ENCODE results near the gene MRPL38. TPM values are rescaled to one million over a fixed set of nuclear protein-coding genes. Genes with fewer than 3 reads are reported as not detected.
"Not testable (repeated sequence)": the region's sequence is repeated elsewhere in the genome, so short reads cannot be mapped to it uniquely, and the experiment has no call there.

MRPL38 gene
- total RNA-seq, 1 donor from 2014 or later, result 31.9 TPM

DNA sequence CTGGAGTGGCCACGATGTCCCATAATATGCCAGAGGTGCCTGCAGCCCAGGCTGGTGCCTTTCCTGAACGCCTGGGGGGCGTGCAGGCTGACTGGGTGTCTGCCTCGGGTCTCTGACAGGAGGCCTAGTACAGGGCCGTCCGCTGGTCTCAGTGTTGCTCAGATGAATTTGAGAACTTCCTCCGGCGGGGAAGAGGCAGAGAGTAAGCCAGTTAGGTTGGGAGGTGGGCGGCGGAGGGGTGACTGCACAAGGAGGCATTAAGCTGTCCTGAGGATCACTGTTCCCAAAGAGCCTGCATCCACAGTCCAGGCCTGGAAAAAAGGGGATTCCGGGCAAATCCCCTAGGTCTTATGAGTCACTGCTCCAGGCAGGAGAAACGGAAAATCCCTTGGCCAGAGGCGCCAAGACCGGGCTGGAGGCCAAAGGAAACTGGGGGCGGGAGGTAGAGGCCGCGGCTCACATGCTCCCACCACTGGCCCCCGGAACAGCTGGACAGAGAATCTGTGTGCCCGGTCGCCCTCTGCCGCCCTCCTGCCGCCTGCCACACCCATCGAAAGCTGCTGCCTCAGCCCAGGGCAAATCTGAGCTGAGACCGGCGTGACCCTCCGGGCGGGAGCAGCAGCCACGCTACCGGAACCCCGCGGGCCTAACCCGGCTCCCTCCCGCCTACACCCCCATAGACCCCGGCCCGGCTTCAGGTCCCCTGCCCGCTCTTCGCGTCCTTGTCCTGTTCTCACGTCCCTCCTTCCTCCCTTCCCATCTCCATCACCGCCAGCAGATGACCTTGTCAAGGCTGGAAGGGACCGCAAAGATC is 27.5 kb downstream of the MRPL38 start:
- peak; percentile 95 for DNase-seq (ENCODE audit: low read depth, low spot score)

DNA sequence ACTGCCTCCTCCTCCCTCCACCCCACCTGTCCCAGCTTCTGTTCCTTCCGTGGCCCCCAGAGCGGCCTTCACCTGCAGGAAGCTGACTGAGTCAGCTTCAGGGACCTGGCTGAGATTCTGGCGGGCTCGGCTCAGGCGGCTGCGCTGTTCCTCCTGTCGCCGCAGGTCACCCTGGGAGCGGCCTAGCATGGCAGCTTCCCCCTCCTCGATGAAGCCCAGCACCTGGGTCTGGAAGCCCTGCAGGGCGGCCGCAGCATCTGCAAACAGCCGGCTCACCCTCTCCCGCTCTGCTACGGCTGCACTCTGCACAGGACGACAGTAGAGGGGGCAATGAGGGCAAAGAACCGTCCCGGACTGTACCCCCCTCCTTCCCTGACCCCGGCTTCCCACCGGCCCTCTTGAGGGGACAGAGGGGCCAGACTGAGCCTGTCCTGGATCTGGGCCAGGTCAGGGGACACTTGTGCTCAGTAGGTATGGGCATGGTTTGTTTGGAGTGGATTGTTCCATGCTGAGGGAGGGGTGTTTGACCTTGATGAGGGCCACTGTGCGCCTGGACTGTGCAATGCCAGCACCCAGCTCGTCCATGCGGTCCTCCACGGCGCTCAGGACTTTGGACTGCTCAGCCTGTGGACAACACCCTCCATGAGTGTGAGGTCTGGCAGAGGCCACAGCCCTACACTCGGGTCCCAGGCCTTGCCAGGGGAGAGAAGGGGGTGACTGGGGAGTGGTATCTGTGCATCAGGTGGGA is 28.3 kb downstream of the MRPL38 start:
- DNase-seq (ENCODE audit: low read depth, low spot score), result no peak

DNA sequence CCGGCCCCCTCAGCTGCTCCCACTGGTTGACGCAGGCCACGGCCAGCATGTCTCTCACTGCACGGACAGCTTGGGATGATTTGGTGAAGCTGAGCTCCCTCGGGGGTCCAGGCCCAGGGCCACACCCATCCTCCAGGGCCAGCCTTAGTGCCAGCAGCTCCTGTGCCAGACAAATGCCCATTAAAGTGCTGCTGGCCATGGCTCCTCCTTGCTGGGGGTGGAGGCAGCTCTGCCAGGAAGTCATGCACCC is 28.8 kb downstream of the MRPL38 start:
- no peak for DNase-seq (ENCODE audit: low read depth, low spot score)

DNA sequence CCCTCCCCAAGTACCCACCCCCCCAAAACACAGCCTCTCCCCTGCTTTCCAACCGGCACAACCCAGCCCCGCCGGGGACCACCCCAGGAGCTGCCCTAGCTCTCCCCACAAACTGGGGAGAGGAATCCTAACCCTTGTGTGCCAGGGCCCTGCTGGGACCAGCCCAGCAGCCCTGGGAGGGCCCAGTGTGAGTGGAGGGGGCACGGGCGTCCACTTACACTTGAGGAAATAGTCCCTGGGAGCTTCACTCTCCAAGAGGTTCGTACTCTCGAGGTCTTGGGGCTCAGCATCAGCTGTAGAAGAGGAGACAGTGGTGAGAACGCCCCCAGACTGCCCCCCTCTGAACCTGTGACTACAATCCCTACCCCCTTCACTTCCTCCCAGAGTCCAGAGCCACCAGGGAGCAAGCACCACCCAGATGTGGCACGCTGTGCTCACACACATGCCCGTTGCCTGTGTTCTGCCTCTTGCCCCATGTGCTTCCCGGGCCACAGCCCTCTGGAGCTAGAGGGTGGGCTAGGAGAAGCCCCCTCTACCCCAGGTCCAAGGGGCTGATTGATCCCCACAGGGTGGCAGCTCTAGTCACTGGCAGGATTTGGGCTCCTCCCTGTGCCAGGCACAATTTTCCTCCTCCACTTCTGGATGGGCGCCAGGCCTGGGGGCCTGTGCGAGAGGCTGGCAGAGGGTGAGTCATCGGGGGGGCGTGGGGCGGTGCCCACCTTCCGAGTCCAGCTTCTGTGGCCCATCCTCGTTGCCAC is 29.3 kb downstream of the MRPL38 start:
- no peak for DNase-seq (ENCODE audit: low read depth, low spot score)

DNA sequence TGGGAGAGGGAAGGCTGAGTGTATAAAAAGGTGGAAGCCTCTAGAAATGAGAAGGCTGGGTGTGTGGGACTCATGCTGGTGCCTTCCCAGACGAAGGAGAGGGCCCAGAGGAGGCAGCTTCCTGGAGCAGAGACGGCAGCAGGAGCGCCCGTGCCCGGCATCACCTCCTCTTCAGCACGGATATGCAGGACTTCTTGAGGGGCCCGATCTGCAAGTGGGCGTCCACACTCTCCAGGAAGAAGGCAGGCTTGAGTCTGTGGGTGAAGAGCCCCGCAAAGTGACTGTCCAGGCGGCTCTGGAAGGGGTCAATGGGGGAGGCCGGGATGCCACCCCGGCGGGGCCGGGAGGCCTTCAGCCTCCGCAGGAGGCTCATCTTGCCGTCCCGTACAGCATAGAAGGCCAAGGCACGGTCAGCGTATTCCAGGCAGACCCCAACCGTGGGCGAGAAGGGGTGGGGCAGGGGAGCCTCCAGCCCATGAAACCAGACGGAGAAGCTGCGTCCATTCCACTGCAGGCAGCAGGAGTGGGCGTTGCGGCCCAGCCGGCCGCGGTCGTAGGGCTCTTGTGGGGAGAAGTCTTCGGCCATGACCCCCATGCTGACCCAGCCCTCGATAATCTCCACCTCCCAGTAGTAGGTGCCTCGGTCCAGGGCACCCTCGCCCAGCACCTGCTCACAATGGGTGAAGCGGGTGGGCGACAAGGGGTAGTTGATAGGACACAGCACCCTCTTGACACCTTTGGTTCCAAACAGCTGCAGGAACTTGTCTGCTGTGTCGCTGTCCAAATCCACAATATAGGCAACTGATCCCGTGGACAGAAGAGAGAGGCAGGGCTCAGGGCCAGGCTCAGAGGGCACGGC is 30.1 kb downstream of the MRPL38 start:
- DNase-seq (ENCODE audit: low read depth, low spot score), result no peak

DNA sequence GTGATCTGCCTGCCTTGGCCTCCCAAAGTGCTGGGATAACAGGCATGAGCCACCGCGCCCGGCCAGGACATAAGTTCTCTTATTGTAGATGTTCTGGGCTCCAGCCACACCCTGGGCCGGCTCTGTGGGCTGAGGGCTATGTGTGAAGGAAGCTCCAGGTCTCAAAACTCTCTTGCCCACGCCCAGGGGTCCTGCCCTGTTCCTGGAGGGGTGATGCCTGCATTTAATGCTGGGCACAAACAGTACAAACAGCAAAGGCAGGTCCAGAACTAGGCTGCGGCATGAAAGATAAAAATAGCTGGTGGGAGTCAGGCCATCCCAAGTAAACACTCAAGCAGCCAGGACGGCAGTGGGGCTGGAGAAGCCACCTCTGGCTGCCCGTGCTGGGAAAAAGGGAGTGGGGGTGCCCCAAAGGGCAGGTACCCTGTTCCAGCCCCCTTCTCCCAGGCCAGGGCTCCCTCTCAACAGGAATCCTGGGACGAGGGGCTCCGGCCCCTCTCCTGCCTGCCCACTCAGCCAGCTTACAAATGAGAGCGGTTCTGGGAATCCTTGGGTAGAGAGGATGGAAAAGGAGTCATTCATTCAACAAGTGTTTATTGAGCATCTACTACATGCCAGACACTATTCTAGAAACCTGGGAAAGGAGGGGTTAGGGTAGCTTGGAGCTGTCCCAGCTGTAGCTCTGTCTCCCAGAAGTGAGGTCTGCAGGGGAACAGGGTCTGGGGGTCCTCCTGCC is 30.9 kb downstream of the MRPL38 start:
- no peak for DNase-seq (ENCODE audit: low read depth, low spot score)

DNA sequence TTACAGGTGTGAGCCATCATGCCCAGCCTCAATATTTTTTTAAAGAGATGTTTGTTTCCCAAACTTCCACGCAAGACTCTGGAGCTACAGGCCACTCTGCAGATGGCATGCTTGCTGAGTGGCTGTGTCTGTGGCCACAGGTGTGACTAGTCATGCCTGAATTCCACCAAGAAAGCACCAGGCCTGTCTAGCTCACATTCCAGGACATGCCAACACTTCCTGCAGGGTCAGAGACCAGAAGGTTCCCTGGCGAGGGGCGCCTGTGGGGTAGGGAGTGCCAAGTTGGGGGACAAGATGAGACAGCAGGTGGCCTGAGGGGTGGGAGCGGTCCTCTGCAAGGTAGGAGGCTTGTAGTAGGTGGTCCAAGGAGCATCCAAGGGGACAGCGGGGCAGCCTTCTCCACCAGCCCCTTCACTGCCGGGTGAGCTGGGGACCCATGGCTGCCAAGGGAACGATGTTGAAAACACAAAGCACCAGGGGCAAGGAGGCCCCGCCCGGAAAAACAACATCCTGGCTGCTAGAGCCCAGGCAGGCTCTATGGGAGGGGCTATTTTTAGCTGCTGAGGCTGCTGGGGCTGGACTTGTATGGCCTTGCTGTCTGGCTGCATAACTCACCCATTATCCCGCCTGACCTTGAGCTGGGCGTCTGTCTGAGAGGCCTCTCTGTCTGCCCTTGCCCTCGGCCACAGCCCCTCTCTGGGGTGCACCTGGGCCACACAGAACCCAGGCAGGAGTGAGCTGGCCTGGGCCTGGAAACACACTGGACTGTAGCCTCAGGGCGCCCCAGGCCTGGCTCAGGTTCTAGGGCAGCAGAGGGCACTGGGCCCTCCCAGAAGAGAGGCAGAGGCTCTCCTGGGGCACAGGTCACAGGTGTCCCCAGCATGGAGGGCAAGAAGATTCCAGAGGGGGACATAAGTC is 32.0 kb downstream of the MRPL38 start:
- peak; percentile 88 for DNase-seq (ENCODE audit: low read depth, low spot score)

DNA sequence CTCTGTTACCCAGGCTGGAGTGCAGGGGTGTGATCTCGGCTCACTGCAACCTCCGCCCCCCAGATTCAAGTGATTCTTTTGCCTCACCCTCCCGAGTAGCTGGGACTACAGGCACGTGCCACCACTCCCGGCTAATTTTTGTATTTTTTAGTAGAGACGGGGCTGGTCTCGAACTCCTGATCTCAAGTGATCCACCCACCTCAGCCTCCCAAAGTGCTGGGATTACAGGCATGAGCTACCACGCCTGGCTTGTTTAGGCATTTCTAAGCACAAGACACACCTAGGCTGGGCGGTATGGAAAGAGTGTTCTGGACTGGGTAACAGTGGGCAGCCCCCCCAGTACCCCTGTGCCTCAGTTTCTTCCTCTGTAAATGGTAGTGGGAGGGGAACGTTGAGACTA is 34.5 kb downstream of the MRPL38 start:
- DNase-seq (ENCODE audit: low read depth, low spot score), result not testable (repeated sequence)

DNA sequence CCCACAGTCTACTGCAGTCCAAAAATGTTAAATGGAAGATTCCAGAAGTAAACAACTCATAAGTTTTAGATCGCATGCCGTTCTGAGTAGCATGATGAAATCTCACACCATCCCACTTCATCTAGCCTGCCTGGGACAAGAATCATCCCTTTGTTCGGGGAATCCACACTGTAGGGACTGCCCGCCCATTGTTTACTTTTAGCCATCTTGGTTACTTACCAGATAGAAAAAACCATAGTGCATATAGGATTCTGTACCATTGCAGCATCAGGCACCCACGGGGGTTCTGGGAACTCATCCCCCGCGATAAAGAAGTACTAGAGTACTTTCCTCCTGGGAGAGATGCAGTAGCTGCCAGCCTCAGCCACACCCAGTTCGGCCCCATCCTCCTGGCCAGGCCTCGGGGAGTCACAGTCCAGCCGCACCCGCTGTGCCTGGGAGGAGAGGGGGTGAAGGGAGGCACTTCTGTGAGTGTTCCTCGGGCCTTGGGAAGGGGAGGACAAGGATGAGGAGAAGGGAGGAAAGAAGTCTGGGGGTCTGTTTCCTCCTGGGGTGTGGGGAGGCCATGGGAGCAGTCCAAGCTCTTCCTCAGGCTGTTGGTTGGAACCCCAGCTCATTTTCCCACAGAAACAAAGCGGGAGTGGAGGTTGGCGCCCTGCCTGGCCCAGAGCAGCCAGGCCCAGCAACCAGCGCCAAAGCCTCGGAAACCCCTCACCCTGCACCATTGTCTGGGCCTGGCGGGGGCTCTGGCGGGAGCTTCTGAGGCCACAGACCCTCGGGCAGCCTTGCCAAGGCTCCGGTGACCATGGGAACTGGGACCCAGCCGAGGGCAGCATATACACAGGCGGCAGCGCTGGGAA is 35.2 kb downstream of the MRPL38 start:
- DNase-seq (ENCODE audit: low read depth, low spot score), result no peak

DNA sequence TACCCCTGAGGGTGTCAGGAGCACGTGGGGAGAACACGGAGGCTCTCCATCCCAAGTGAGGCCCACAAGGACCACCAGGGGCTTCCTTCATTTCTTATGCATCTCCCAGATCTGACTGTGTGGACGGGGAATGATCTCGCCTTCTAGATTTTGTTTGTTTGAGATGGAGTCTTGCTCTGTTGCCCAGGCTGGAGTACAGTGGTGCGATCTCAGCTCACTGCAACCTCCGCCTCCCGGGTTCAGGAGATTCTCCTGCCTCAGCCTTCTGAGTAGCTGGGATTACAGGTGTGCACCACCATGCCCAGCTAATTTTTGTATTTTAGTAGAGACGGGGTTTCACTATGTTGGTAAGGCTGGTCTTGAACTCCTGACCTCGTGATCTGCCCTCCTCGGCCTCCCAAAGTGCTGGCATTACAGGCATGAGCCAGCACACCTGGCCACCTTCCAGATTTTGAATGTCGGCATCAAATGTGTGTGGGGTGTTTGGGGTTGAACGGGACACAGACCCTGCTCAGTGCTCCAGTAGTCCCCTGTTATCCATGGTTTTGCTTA is 35.9 kb downstream of the MRPL38 start:
- DNase-seq (ENCODE audit: low read depth, low spot score), result not testable (repeated sequence)

DNA sequence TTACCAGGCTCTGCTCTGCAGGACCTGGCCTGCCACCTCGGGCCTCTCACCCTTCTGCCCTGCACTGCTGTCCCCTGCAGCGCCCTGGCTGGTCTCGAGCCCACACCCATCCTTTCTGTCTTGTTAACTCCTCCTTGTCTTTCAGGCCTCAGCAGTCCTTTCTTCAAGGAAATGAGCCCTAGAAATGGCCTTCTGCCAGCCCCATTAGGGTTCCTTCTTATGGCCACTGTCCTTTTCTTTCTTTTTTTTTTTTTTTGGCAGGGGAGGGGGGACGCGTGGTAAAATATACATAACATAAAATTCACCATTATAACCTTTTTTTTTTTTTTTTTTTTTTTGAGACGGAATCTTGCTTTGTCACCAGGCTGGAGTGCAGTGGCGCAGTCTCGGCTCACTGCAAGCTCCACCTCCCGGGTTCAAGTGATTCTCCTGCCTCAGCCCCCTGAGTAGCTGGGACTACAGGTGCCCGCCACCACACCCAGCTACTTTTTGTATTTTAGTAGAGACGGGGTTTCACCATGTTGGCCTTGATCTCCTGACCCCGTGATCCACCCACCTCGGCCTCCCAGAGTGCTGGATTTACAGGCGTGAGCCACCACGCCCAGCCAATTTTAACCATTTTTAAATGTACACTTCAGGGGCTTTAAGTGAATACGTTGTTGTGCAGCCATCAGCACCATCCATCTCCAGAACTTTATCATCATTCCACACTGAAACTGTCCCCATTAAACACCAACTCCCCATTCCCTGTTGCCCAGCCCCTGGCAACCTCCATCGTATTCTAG is 39.1 kb downstream of the MRPL38 start:
- DNase-seq (ENCODE audit: low read depth, low spot score), result not testable (repeated sequence)

DNA sequence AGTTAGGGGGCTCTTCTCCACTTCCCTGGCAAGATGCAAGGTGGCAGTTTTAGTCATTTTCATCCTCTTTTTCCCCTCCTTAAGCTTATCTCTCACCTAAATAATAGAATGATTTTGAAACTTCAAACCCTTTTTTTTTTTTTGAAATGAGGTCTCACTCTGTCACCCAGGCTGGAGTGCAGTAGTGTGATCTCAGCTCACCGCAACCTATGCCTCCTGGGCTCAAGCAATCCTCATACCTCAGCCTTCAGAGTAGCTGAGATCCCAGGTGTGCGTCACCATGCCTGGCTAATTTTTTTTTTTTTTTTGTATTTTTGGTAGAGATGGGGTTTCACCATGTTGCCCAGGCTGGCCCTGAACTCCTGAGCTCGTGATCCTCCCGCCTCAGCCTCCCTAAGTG is 39.8 kb downstream of the MRPL38 start:
- DNase-seq (ENCODE audit: low read depth, low spot score), result not testable (repeated sequence)

DNA sequence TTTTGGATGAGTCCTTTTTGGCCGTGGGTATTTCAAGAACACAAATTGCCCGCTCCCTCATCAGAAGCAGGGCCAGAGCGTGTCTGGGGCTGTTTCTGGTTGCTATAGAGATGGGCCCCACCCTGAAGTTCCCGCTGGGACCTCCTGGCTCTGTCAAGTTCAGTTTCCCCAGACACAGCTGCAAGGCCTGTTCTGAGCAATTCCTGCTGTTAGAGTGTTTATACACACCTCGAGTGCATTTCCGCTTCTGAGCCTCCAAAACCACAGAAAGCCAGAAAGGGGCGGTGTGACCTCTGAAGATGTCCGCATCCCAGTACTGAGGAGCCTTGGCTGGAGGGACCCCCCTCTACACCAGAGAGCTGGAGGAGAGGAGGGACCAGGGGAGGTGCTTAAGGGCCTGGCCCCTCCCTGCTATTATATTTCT is 40.2 kb downstream of the MRPL38 start:
- no peak for DNase-seq (ENCODE audit: low read depth, low spot score)

DNA sequence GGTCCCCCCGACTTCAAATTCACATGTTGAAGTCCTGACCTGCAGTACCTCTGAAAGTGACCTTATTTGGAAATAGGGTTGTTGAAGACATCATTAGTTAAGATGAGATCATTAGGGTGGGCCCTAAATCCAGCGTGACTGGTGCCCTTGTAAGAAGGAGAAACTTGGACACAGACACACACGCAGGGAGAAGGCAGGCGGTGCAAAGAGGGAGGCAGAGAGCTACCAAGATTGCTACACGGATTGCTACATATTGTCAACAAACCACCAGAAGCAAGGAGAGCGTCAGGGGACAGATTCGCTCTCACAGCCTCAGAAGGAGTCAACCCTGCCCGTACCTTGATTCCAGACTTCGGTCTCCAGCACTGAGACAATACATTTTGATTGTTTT is 42.8 kb downstream of the MRPL38 start:
- DNase-seq (ENCODE audit: low read depth, low spot score), result no peak

DNA sequence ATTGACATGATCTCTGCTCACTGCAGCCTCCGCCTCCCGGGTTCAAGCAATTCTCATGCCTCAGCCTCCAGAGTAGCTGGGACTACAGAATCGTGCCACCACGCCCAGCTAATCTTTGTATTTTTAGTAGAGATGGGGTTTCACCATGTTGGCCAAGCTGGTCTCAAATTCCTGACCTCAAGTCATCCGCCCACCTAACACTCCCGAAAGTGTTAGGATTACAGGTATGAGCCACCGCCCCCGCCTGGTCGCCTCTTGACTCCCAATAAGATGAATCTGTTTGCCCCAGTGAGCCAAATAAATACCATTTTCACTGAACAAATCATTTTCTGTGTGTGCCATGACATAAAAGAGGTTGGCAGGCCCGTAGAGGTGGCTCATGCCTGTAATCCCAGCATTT is 45.3 kb downstream of the MRPL38 start:
- DNase-seq (ENCODE audit: low read depth, low spot score), result not testable (repeated sequence)

DNA sequence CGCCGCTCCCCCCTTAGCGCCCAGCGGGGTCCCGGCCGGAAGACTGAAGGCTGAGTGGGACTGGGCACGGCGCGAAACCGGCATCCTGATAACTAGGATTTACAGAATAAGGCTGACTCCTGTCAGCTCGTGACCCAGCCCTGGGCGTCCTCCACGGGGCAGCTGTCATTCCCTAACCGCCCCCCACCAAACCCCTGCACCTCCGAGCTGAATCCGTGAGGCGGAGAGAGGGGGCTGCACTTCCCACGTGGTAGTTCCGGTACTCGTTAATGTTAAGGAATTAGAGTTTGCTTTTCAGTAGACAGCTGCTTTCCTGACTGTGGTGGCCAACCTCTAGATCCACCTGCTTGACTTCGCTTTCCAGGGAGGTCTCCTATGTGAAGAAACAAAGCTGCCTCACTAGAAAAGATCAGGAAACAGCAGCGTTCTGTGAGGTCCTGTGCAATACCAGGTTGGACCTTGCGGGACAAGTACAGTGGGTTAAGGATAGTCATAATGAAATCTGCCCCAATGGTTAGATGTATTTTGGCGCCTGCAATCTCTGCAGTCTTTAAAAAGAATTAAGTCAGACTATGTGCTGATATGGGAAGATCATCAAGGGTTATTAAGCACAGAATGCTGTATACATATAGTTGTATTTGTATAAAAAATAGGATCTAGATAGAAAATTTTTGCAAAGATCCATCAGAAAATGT is 48.5 kb downstream of the MRPL38 start:
- DNase-seq (ENCODE audit: low read depth, low spot score), result no peak
